Aortic smooth muscle cell (primary cell): ENCODE results near the gene PGBD2. TPM values are rescaled to one million over a fixed set of nuclear protein-coding genes. Genes with fewer than 3 reads are reported as not detected.

ENCODE experiments used
- total RNA-seq: library from RNA; depleted of rRNA; stranded (reverse); fragments of >200 nt; gene quantifications from 2 replicates; pipeline ENCODE4 v1.2.3, GENCODE V29; 2014

The PGBD2 gene, protein sequence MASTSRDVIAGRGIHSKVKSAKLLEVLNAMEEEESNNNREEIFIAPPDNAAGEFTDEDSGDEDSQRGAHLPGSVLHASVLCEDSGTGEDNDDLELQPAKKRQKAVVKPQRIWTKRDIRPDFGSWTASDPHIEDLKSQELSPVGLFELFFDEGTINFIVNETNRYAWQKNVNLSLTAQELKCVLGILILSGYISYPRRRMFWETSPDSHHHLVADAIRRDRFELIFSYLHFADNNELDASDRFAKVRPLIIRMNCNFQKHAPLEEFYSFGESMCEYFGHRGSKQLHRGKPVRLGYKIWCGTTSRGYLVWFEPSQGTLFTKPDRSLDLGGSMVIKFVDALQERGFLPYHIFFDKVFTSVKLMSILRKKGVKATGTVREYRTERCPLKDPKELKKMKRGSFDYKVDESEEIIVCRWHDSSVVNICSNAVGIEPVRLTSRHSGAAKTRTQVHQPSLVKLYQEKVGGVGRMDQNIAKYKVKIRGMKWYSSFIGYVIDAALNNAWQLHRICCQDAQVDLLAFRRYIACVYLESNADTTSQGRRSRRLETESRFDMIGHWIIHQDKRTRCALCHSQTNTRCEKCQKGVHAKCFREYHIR
- total RNA-seq, result 4.0 and 4.5 TPM in 2 replicates

DNA sequence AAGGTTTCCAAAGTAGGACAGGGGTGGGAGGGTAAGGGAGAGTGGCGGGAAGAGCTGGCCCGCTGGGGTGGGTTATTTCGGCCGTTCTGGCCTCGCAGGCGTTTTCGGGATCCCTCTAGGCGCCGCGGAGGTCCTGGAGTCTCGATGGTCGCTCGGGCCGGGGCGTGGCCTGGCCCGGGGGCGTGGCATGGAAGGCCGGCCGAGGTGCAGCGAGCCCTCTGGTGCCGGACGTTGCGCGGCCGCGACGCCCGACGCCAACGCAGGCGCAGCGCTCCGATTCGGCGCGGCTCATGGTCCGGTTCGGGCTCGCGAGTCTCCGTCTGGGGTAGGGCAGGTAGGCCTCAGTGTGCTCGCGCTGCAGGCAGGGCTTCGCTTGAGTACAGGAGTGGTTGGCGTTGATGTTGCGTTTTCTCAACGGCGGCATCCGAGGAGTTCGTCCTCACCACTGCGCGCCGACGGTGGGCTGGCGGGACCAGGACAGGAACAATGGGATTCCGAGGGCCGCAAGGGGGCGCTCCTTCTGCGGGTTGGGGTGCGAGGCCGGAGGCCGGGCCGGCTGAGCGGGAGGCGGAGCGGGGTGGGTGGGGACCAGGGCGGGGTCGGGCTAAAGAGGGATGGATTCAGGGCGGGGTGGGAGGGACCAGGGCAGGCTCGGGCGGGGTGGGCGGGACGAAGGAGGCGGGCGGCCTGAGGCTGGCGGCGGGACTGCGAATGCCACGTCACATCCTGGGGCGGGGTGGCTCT lies at the start of gene PGBD2:
Gene PGBD2 (plus strand): TSS at position 227 of the 744 bp plus-strand sequence. CDS start 7,628 bp downstream, outside the sequence.

DNA sequence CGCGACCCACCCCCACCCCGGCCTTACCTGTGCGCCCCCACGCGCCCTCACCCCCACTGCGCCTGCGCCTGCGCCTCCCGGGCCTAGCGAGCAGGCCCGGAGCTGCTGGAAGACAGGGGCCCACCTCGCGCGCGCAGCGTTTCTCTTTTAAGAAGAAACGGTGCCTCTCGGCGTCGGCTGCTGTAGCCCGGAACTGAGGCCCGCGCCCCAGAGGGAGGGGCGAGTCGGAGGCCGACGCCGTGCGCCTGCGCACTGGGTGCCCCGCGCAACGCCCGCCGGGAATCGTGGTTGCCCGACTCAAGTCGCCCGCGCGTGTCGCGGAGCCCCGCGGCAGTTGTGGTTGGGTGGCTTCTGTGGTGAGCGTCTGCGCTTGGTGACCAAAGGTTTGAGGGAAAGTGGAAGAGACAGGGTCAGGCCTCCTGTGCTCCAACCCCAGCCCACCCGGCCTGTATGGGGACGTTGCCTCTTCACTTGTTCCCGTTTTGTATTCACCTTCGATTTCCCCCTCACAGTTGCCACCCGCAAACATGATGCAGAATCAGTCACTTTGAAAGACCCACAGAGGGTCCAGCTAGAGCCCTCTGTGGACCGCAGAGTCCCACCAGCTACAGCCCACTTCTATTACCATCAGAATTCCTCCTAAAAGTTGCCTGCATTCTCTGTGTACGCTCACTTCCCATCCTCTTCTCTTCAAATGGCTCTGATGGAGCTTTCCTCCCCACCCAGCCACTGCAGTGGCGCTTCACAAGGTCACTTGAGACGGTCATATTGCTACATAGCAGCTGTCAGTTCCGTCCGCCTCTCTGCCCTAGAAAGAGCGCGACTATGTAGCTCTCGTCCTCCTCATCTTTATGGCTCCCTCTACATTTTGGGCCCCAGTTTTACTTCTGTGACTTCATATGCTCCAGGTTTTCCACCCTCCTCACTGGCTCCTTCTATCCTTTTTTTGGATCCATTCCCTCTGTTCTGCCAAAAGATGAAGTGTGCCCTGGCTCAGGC lies 46.8 kb upstream of the PGBD2 start, which contains the start of gene ZNF692:
Gene ZNF692 (minus strand): TSS at position 195 of the 999 bp plus-strand sequence. CDS start 776 bp downstream, outside the sequence.

Other genes with a start within 250 kb of the PGBD2 start
- not detected in 2 replicates for gene OR14I1, start 203.5 kb upstream of the PGBD2 start, total RNA-seq
- gene LYPD8, start 150.5 kb upstream of the PGBD2 start, total RNA-seq, result not detected in 2 replicates
- gene SH3BP5L, start 80.3 kb upstream of the PGBD2 start, total RNA-seq, result 25.7 and 25.8 TPM in 2 replicates
- gene ZNF672, start 68.0 kb upstream of the PGBD2 start, total RNA-seq, result 16.6 and 19.6 TPM in 2 replicates
- gene ZNF692, start 47.1 kb upstream of the PGBD2 start, total RNA-seq, result 7.5 and 12.2 TPM in 2 replicates